Measurements from ENCODE around the gene WDR88. TPM values are rescaled to one million over a fixed set of nuclear protein-coding genes. Genes with fewer than 3 reads are reported as not detected.

The WDR88 gene
- total and polyA plus RNA-seq, 2 donors (not counting 3 experiments of a cell fraction or from before 2014, with no cell fraction given), result not detected

DNA sequence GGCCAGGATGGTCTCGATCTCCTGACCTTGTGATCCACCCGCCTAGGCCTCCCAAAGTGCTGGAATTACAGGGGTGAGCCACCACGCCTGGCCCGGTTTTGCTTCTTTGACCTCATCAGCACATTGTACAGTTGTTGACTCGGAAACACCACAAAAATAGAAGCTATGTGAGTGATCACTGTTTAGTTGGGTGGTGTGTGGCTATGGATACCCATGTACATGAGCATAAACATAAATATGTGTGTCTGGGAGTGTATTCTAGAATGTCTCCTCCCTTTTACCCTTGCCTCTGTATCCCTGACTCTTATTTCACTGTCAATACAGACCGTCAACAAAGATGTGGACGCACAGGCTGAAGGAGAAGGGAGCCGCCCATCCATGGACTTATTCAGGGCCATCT lies 14.4 kb upstream of the WDR88 start:
- intact Hi-C loops (cut with micrococcal nuclease) (no loop called here), dilution Hi-C loops (cut with MboI; ENCODE audit: extremely low pct_ligation_motif_present, low sequenced_read_pairs) (no loop called here)
- H3K79me2 ChIP-seq (ENCODE audit: control insufficient read depth, insufficient read depth, low read length), result no peaks in the 10 kb centered on the region
- H3K4me3 ChIP-seq (replicated peaks in 1 of 3; ENCODE audit: insufficient read depth in 1 of 3, low read depth in 1 of 3, low read length in 3 of 3), result no peak overlapping the region
- H3K9me1 ChIP-seq (replicated peaks; ENCODE audit: control insufficient read depth, extremely low read depth, insufficient read depth, low read length), result no peaks in the 10 kb centered on the region
- no peaks in the 10 kb centered on the region for H4K20me1 ChIP-seq (replicated peaks; ENCODE audit: control insufficient read depth, extremely low read depth, insufficient read depth, low read length)
- no peak overlapping the region for H3K4me2 ChIP-seq (ENCODE audit: insufficient read depth, low read length)
- TF ChIP-seq EZH2 (IDR thresholded peaks at IDR 0.05; ENCODE audit: borderline replicate concordance, low read depth, low read length, severe bottlenecking) (no peak), MYC (IDR thresholded peaks at IDR 0.05; ENCODE audit: low read depth, low read length) (no peak), POLR2AphosphoS5 (IDR thresholded peaks at IDR 0.05; ENCODE audit: insufficient read depth, low read depth, low read length) (no peak), POLR2A (IDR thresholded peaks at IDR 0.05; ENCODE audit: low read depth, low read length) (no peak), FOS (IDR thresholded peaks at IDR 0.05; ENCODE audit: borderline replicate concordance, insufficient read depth, low read length) (no peak), GATA2 (IDR thresholded peaks at IDR 0.05; ENCODE audit: insufficient read depth, insufficient read length, low read depth, low read length) (no peak), JUN (IDR thresholded peaks at IDR 0.05; ENCODE audit: borderline replicate concordance, insufficient read depth, insufficient read length, low read depth) (no peak)
- TF ChIP-seq, protein P1, sequence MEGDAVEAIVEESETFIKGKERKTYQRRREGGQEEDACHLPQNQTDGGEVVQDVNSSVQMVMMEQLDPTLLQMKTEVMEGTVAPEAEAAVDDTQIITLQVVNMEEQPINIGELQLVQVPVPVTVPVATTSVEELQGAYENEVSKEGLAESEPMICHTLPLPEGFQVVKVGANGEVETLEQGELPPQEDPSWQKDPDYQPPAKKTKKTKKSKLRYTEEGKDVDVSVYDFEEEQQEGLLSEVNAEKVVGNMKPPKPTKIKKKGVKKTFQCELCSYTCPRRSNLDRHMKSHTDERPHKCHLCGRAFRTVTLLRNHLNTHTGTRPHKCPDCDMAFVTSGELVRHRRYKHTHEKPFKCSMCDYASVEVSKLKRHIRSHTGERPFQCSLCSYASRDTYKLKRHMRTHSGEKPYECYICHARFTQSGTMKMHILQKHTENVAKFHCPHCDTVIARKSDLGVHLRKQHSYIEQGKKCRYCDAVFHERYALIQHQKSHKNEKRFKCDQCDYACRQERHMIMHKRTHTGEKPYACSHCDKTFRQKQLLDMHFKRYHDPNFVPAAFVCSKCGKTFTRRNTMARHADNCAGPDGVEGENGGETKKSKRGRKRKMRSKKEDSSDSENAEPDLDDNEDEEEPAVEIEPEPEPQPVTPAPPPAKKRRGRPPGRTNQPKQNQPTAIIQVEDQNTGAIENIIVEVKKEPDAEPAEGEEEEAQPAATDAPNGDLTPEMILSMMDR (IDR thresholded peaks at IDR 0.05; ENCODE audit: extremely low read depth in 1 of 2, insufficient read depth in 1 of 2, low read depth in 1 of 2, low read length in 2 of 2), result no peak
- TF ChIP-seq, protein P2, sequence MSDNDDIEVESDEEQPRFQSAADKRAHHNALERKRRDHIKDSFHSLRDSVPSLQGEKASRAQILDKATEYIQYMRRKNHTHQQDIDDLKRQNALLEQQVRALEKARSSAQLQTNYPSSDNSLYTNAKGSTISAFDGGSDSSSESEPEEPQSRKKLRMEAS (IDR thresholded peaks at IDR 0.05; ENCODE audit: insufficient read depth, insufficient read length), result no peak
- DNase-seq (ENCODE audit: low read depth, low spot score), result no peak
- no peaks in the 10 kb centered on the region for H3K9me3 ChIP-seq (replicated peaks; ENCODE audit: control insufficient read depth, insufficient read depth, low read length)
- no peak overlapping the region for H2AFZ ChIP-seq (ENCODE audit: low read depth, low read length)
- no peaks in the 10 kb centered on the region for H3K27me3 ChIP-seq (ENCODE audit: control insufficient read depth in 2 of 2, insufficient read depth in 2 of 2, low read length in 2 of 2)
- no peaks in the 10 kb centered on the region for H3K4me1 ChIP-seq (ENCODE audit: control insufficient read depth, extremely low read depth, insufficient read depth, low read length)
- no peak overlapping the region for H3K27ac ChIP-seq (ENCODE audit: insufficient read depth, low read depth, low read length)
- no peak for FAIRE-seq
- peaks cover 9 to 11% of the 10 kb centered on the region in 2 experiments for H3K36me3 ChIP-seq (ENCODE audit: control insufficient read depth in 2 of 2, extremely low read depth in 1 of 2, insufficient read depth in 2 of 2, low read length in 2 of 2)
- CTCF ChIA-PET, result interaction anchor here (1.1 to 3.1 kb wide), 5 partner anchors 8 to 140 kb away, joined by 4 to 28 read pairs (median 4); no protein-coding TSS in a partner anchor
- POLR2A ChIA-PET, result no interaction called here
- no TSS peak for BruUV-seq (replicated peaks)
- no peak overlapping the region for H3K9ac ChIP-seq (replicated peaks; ENCODE audit: extremely low read depth, insufficient read depth, low read length)
